SK-N-SH (cell line): Measurements from ENCODE around the gene DAGLA. TPM values are rescaled to one million over a fixed set of nuclear protein-coding genes. Genes with fewer than 3 reads are reported as not detected.

Experiments used
- CTCF ChIA-PET: fragments of 300-600, 350-600 bp; formaldehyde crosslinking; extraction: SDS; loops from one replicate; lab custom pipeline; 2021; lab: Yijun Ruan, JAX
- POLR2A ChIA-PET: fragments of 350-600 bp; sonication (Branson Sonifier 250); formaldehyde crosslinking; extraction: SDS; loops from one replicate; lab custom pipeline; 2020; ENCODE audit warnings: antibody characterized with exemption, inconsistent platforms; lab: Yijun Ruan, JAX
- DNase-seq: peaks from one replicate; pipeline ENCODE4 v3.0.0; 2012
- H2AFZ ChIP-seq: fragments of 200-600 bp; sonication (generic); 2 replicates; pipeline ENCODE4 v1.8.1; 2016; ENCODE audit warnings: antibody characterized with exemption, mild to moderate bottlenecking, low read depth
- H3F3A ChIP-seq: fragments of 200-600 bp; sonication (generic); replicated peaks from 2 replicates; pipeline ENCODE3; 2016; ENCODE audit warnings: antibody characterized with exemption, mild to moderate bottlenecking; ENCODE audit not compliant: insufficient read depth
- H3K27ac ChIP-seq, 2 experiments: fragments of 200-500 bp in 1 of 2; fragments of 200-600 bp in 1 of 2; sonication (Bioruptor generic) in 1 of 2; sonication (generic), shearing (Covaris generic) in 1 of 2; 2 replicates each; pipeline versions ENCODE4 v1.5.1 to v1.6.1; 2014 to 2016; ENCODE audit warnings: low read depth in 2 of 2, inconsistent platforms in 1 of 2, low read length in 1 of 2, mild to moderate bottlenecking in 1 of 2, mixed read lengths in 1 of 2
- H3K27me3 ChIP-seq: fragments of 200-600 bp; sonication (generic), shearing (Covaris generic); 2 replicates; pipeline ENCODE4 v1.6.1; 2016; ENCODE audit warnings: mixed run types; ENCODE audit not compliant: insufficient read depth
- H3K36me3 ChIP-seq, 2 experiments: fragments of 200-500 bp in 1 of 2; fragments of 200-600 bp in 1 of 2; sonication (Bioruptor generic) in 1 of 2; sonication (generic) in 1 of 2; replicated peaks in 1 of 2; 2 replicates each; pipeline versions ENCODE3 to v1.5.1; 2014 to 2016; ENCODE audit warnings: low read length in 1 of 2, mild to moderate bottlenecking in 1 of 2; ENCODE audit not compliant: insufficient read depth in 2 of 2, control insufficient read depth in 1 of 2
- H3K4me1 ChIP-seq, 2 experiments: fragments of 200-500 bp in 1 of 2; fragments of 200-600 bp in 1 of 2; sonication (Bioruptor generic) in 1 of 2; sonication (generic), shearing (Covaris generic) in 1 of 2; 2 replicates each; pipeline versions ENCODE4 v1.5.1 to v1.6.1; 2014 to 2016; ENCODE audit warnings: low read depth in 1 of 2, low read length in 1 of 2, mixed run types in 1 of 2; ENCODE audit not compliant: insufficient read depth in 2 of 2, control insufficient read depth in 1 of 2
- H3K4me2 ChIP-seq: fragments of 200-600 bp; sonication (generic), shearing (Covaris generic); 2 replicates; pipeline ENCODE4 v1.6.1; 2017; ENCODE audit warnings: mixed run types
- H3K4me3 ChIP-seq, 2 experiments: fragments of 200-500 bp in 1 of 2; fragments of 200-600 bp in 1 of 2; sonication (Bioruptor generic) in 1 of 2; sonication (generic), shearing (Covaris generic) in 1 of 2; 2 replicates each; pipeline versions ENCODE4 v1.5.1 to v1.8.1; 2014 to 2016; ENCODE audit warnings: low read depth in 2 of 2, inconsistent platforms in 1 of 2, low read length in 1 of 2, mild to moderate bottlenecking in 1 of 2, mixed read lengths in 1 of 2, moderate library complexity in 1 of 2
- H3K79me2 ChIP-seq: fragments of 200-600 bp; sonication (generic); 2 replicates; pipeline ENCODE4 v1.8.1; 2017; ENCODE audit warnings: mild to moderate bottlenecking; ENCODE audit not compliant: insufficient read depth
- H3K9ac ChIP-seq: fragments of 200-600 bp; sonication (generic); 2 replicates; pipeline ENCODE4 v1.6.1; 2017; ENCODE audit warnings: mixed run types
- H3K9me2 ChIP-seq: fragments of 200-600 bp; sonication (generic); 2 replicates; pipeline ENCODE4 v1.6.1; 2017; ENCODE audit warnings: mixed run types
- H3K9me3 ChIP-seq: fragments of 200-600 bp; sonication (generic); 2 replicates; pipeline ENCODE4 v1.6.1; 2017; ENCODE audit warnings: mixed run types, mild to moderate bottlenecking, moderate library complexity
- H4K20me1 ChIP-seq: fragments of 200-600 bp; sonication (generic); 2 replicates; pipeline ENCODE4 v1.6.1; 2017; ENCODE audit warnings: mild to moderate bottlenecking, mixed run types; ENCODE audit not compliant: insufficient read depth
- EP300 ChIP-seq, 2 experiments: IDR thresholded peaks; 2 replicates each; pipeline versions ENCODE4 v1.4.0 to v1.6.1; 2012; ENCODE audit warnings: borderline replicate concordance in 1 of 2, low read depth in 1 of 2, low read length in 1 of 2
- EZH2phosphoT487 ChIP-seq: fragments of 200-600 bp; sonication (generic); IDR thresholded peaks from 2 replicates; pipeline ENCODE4 v1.6.1; 2017; ENCODE audit warnings: low read depth, mixed run types, mild to moderate bottlenecking, antibody characterized with exemption, moderate library complexity, borderline replicate concordance
- FOSL2 ChIP-seq: IDR thresholded peaks from 2 replicates; pipeline ENCODE4 v1.4.0; 2012; ENCODE audit warnings: low read depth, mild to moderate bottlenecking, moderate library complexity, borderline replicate concordance
- FOXM1 ChIP-seq: IDR thresholded peaks from 2 replicates; pipeline ENCODE4 v1.4.0; 2012; ENCODE audit warnings: low read depth, mild to moderate bottlenecking
- GATA2 ChIP-seq: sonication (generic); formaldehyde crosslinking; IDR thresholded peaks from 2 replicates; pipeline ENCODE4 v1.5.0; 2020; ENCODE audit warnings: mild to moderate bottlenecking, missing genetic modification reagents
- JUND ChIP-seq: IDR thresholded peaks from 2 replicates; pipeline ENCODE4 v1.4.0; 2012
- MEF2A ChIP-seq: IDR thresholded peaks from 2 replicates; pipeline ENCODE4 v1.4.0; 2012; ENCODE audit warnings: low read depth, borderline replicate concordance
- MXI1 ChIP-seq: IDR thresholded peaks from 2 replicates; pipeline ENCODE4 v1.6.1; 2012; ENCODE audit warnings: mild to moderate bottlenecking, low read depth, low read length, improper control_type of control experiment
- NFIC ChIP-seq: IDR thresholded peaks from 2 replicates; pipeline ENCODE4 v1.4.0; 2012; ENCODE audit warnings: borderline replicate concordance
- NRF1 ChIP-seq: IDR thresholded peaks from 2 replicates; pipeline ENCODE4 v1.6.1; 2012; ENCODE audit warnings: low read depth, mild to moderate bottlenecking, low read length
- RAD21 ChIP-seq: IDR thresholded peaks from 2 replicates; pipeline ENCODE4 v1.6.1; 2012; ENCODE audit warnings: mild to moderate bottlenecking, low read length
- RXRA ChIP-seq: IDR thresholded peaks from 2 replicates; pipeline ENCODE4 v1.4.0; 2012; ENCODE audit warnings: low read depth, mild to moderate bottlenecking, borderline replicate concordance
- SIN3A ChIP-seq: IDR thresholded peaks from 2 replicates; pipeline ENCODE4 v1.6.1; 2012; ENCODE audit warnings: low read depth, mild to moderate bottlenecking, low read length, moderate library complexity, borderline replicate concordance
- SMC3 ChIP-seq: IDR thresholded peaks from 2 replicates; pipeline ENCODE4 v1.6.1; 2012; ENCODE audit warnings: low read depth, low read length, improper control_type of control experiment
- YY1 ChIP-seq: IDR thresholded peaks from 2 replicates; pipeline ENCODE4 v1.4.0; 2012; ENCODE audit warnings: low read depth, mild to moderate bottlenecking
- WGBS: methylation state at CpG from one replicate; pipeline ENCODE4 v1.1.6; 2017; ENCODE audit warnings: low lambda C conversion rate; 5-methylcytosine and 5-hydroxymethylcytosine counted together
- polyA plus RNA-seq, 3 experiments: library from polyadenylated mRNA; depleted of rRNA; stranded (reverse); fragments of >200 nt; gene quantifications; 2 replicates each; pipeline ENCODE4 v1.2.3, GENCODE V29; 2012
- TF ChIP-seq, protein P1 (sequence below): fragments of 150-350 bp; IDR thresholded peaks from 2 replicates; pipeline ENCODE4 v1.6.1; 2016; ENCODE audit warnings: mild to moderate bottlenecking, low read depth, low read length
- TF ChIP-seq, protein P2 (sequence below): fragments of 150-350 bp; IDR thresholded peaks from 2 replicates; pipeline ENCODE4 v1.6.1; 2017; ENCODE audit warnings: antibody characterized with exemption, low read length, low read depth, borderline replicate concordance
- TF ChIP-seq, protein P3 (sequence below): IDR thresholded peaks from 2 replicates; pipeline ENCODE4 v1.6.1; 2012; ENCODE audit warnings: mild to moderate bottlenecking, low read depth, low read length, moderate library complexity
- TF ChIP-seq, protein P4 (sequence below): IDR thresholded peaks from 2 replicates; pipeline ENCODE4; 2012

DAGLA gene
- polyA plus RNA-seq, 1 of the 3 experiments (the other 2 are of a cell fraction), result 3.3 TPM

DNA sequence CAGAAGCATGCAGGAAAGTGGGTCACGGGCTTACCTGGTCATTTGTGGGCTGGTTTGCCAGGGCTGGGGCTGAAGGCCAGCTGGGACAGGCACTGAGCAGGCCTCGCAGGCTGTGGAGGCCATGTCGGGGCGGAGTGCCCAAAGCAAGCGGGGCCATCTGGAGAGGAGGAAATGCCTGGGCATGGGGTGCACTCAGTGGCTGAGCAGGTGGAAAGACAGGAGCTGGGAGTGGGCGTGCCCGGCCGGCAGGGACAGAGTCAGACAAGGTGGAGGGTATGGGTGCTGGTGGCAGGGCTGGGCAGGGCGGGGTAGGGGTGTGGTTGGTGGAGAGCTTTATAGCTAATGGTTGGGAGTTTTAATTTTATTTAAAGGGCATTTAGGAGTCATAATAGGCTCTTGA lies 27.4 kb downstream of the DAGLA start (continued):
- TF ChIP-seq MEF2A, result no peak
- TF ChIP-seq, protein P1, sequence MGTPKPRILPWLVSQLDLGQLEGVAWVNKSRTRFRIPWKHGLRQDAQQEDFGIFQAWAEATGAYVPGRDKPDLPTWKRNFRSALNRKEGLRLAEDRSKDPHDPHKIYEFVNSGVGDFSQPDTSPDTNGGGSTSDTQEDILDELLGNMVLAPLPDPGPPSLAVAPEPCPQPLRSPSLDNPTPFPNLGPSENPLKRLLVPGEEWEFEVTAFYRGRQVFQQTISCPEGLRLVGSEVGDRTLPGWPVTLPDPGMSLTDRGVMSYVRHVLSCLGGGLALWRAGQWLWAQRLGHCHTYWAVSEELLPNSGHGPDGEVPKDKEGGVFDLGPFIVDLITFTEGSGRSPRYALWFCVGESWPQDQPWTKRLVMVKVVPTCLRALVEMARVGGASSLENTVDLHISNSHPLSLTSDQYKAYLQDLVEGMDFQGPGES, result no peak
- TF ChIP-seq FOXM1, result no peak
- no peak for TF ChIP-seq RXRA
- no peak for TF ChIP-seq GATA2 (CRISPR knock-in tag)

DNA sequence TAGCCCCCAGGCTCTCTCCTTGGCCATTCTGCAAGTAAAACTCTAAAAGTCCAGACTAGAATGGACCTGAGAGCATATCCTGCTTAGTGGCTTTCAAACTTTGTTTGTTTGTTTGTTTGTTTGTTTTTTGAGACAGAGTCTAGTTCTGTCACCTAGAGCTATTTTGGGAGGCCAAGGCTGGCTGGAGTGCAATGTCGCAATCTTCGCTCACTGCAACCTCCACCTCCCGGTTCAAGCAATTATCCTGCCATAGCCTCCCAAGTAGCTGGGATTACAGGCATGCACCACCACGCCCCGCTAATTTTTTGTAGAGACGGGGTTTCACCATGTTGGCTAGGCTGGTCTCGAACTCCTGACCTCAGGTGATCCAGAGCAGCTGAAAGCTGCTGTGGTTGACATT lies 28.9 kb downstream of the DAGLA start:
- ChIA-PET CTCF (interaction anchor here (0.9 to 2.2 kb wide), 8 partner anchors 9 to 522 kb away, joined by 3 to 8 read pairs (median 4); no protein-coding TSS in a partner anchor), POLR2A (interaction anchor here (1.3 kb wide), 1 partner anchor 9 kb away, joined by 5 read pairs; no protein-coding TSS in a partner anchor)
- Histone ChIP-seq H3K9me3 (no peaks in the 10 kb centered on the region), H3K9ac (no peak overlapping the region), H3K4me3 (no peak overlapping the region), H3F3A (no peaks in the 10 kb centered on the region), H3K79me2 (no peaks in the 10 kb centered on the region), H3K36me3 (no peaks in the 10 kb centered on the region), H3K27me3 (no peaks in the 10 kb centered on the region), H4K20me1 (no peaks in the 10 kb centered on the region), H3K4me2 (no peak overlapping the region), H3K4me1 (peaks cover 0 to 18% of the 10 kb centered on the region in 2 experiments; a peak in 1 of 4 replicates), H3K27ac (no peak overlapping the region), H3K9me2 (no peaks in the 10 kb centered on the region), H2AFZ (no peak overlapping the region)
- 93% methylated on average over 7 of the region's 7 CpGs for WGBS
- no peak for DNase-seq
- TF ChIP-seq, protein P2, sequence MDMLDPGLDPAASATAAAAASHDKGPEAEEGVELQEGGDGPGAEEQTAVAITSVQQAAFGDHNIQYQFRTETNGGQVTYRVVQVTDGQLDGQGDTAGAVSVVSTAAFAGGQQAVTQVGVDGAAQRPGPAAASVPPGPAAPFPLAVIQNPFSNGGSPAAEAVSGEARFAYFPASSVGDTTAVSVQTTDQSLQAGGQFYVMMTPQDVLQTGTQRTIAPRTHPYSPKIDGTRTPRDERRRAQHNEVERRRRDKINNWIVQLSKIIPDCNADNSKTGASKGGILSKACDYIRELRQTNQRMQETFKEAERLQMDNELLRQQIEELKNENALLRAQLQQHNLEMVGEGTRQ, result no peak
- no peak for TF ChIP-seq SIN3A
- TF ChIP-seq, protein P3, sequence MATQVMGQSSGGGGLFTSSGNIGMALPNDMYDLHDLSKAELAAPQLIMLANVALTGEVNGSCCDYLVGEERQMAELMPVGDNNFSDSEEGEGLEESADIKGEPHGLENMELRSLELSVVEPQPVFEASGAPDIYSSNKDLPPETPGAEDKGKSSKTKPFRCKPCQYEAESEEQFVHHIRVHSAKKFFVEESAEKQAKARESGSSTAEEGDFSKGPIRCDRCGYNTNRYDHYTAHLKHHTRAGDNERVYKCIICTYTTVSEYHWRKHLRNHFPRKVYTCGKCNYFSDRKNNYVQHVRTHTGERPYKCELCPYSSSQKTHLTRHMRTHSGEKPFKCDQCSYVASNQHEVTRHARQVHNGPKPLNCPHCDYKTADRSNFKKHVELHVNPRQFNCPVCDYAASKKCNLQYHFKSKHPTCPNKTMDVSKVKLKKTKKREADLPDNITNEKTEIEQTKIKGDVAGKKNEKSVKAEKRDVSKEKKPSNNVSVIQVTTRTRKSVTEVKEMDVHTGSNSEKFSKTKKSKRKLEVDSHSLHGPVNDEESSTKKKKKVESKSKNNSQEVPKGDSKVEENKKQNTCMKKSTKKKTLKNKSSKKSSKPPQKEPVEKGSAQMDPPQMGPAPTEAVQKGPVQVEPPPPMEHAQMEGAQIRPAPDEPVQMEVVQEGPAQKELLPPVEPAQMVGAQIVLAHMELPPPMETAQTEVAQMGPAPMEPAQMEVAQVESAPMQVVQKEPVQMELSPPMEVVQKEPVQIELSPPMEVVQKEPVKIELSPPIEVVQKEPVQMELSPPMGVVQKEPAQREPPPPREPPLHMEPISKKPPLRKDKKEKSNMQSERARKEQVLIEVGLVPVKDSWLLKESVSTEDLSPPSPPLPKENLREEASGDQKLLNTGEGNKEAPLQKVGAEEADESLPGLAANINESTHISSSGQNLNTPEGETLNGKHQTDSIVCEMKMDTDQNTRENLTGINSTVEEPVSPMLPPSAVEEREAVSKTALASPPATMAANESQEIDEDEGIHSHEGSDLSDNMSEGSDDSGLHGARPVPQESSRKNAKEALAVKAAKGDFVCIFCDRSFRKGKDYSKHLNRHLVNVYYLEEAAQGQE, result no peak
- no peak for TF ChIP-seq NRF1
- TF ChIP-seq FOXM1, result no peak
- TF ChIP-seq JUND, result no peak
- TF ChIP-seq SMC3, result no peak
- TF ChIP-seq, protein P4, sequence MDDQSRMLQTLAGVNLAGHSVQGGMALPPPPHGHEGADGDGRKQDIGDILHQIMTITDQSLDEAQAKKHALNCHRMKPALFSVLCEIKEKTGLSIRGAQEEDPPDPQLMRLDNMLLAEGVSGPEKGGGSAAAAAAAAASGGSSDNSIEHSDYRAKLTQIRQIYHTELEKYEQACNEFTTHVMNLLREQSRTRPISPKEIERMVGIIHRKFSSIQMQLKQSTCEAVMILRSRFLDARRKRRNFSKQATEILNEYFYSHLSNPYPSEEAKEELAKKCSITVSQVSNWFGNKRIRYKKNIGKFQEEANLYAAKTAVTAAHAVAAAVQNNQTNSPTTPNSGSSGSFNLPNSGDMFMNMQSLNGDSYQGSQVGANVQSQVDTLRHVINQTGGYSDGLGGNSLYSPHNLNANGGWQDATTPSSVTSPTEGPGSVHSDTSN, result no peak
- no peak for TF ChIP-seq EP300 (IDR thresholded peaks at IDR 0.05; ENCODE audit: borderline replicate concordance in 1 of 2, low read depth in 1 of 2, low read length in 1 of 2)
- TF ChIP-seq NFIC, result no peak
- no peak for TF ChIP-seq RAD21
- no peak for TF ChIP-seq MXI1
- TF ChIP-seq, protein P1, result no peak
- no peak for TF ChIP-seq FOSL2
- TF ChIP-seq EZH2phosphoT487, result no peak
- TF ChIP-seq YY1, result no peak
